ENCODE measurements around the gene KLC1.

Gene KLC1

DNA sequence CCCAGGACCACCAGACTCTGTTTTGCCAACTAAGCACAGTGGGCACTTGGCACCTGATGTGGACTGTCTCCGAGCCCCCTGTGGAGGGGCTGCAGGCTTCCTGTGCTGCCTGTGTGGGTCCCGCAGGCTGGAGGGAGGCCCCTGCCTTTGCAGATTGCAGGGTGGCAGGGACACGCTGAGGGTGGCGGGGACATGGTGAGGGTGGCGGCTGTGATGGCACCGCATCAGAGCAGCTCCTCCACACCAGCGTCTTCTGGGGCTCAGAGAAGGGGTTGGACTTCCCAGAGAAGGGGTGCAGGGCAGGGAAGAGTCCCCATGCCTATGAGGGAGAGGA lies 94.7 kb downstream of the KLC1 start:
- TF ChIP-seq, protein P1, sequence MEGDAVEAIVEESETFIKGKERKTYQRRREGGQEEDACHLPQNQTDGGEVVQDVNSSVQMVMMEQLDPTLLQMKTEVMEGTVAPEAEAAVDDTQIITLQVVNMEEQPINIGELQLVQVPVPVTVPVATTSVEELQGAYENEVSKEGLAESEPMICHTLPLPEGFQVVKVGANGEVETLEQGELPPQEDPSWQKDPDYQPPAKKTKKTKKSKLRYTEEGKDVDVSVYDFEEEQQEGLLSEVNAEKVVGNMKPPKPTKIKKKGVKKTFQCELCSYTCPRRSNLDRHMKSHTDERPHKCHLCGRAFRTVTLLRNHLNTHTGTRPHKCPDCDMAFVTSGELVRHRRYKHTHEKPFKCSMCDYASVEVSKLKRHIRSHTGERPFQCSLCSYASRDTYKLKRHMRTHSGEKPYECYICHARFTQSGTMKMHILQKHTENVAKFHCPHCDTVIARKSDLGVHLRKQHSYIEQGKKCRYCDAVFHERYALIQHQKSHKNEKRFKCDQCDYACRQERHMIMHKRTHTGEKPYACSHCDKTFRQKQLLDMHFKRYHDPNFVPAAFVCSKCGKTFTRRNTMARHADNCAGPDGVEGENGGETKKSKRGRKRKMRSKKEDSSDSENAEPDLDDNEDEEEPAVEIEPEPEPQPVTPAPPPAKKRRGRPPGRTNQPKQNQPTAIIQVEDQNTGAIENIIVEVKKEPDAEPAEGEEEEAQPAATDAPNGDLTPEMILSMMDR (conservative IDR thresholded peaks at IDR 0.05; ENCODE audit: low read depth, low read length): no peak
- DNase-seq (ENCODE audit: low read depth): no peak
- H3K4me3 ChIP-seq (ENCODE audit: low read length): no peak overlapping the region

DNA sequence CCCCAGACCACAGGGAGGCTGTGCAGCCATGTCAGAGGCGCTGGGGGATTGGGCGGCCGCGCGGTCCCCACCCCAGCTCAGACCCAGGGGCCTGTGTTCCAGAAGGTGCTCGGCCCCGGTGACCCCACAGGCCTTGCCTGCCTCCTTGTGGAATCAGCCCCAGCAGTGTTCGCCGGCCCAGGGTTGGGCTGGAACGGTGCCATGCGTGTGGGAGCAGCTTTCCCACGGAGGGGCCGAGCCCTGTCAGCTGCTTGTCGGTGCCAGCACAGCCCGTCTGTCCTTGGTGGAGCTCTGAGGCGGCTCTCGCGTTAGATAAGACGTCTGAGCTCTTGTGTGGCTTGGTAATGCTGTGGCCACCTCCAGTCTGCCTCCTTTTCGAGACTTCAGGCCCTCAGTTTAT lies 95.1 kb downstream of the KLC1 start:
- TF ChIP-seq, protein P1 (conservative IDR thresholded peaks at IDR 0.05; ENCODE audit: low read depth, low read length): peak; percentile 28
- DNase-seq (ENCODE audit: low read depth): peak; percentile 83
- no peak overlapping the region for H3K4me3 ChIP-seq (ENCODE audit: low read length)

DNA sequence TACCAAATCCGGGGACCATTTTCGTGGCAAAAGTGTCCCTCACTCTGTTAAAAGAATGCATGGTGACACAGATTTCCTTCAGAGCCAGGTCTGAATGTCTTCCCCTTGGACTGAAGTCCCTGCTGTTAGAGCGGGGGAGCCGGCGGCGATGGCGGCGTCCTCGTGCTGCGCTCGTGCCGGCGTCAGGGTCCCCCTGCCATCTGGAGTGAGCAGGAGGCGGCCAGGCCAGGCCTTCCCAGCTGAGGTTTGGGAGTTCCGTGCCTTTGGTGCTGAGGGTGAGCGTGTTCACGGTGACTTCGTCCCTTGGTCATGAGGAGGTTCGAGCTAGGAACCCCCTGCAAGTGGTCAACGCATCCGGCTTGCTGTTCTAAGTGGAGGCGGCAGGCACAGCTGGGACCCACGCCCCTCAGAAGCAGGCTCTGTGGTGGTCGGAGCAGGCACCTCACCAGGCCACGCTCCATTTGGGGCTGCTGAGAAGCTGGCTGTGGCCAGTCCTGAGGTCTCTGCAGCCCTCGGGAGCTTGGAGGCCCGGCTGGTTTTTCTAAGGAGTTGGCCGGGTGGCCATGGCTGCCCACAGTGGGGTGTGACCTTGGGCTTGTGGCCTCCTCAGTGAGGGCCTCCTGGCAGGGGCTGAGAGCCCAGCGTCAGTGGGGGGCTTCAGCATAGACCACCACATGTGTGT lies 96.1 kb downstream of the KLC1 start:
- no peak for DNase-seq (ENCODE audit: low read depth)
- TF ChIP-seq, protein P1 (conservative IDR thresholded peaks at IDR 0.05; ENCODE audit: low read depth, low read length): no peak
- no peak overlapping the region for H3K4me3 ChIP-seq (ENCODE audit: low read length)

GRCh38 chr14:103725739-103726395 lies 96.9 kb downstream of the KLC1 start:
- H3K4me3 ChIP-seq (ENCODE audit: low read length): no peak overlapping the region
- TF ChIP-seq, protein P1 (conservative IDR thresholded peaks at IDR 0.05; ENCODE audit: low read depth, low read length): no peak
- DNase-seq (ENCODE audit: low read depth): no peak

GRCh38 chr14:103726474-103726873 lies 97.5 kb downstream of the KLC1 start:
- TF ChIP-seq, protein P1 (conservative IDR thresholded peaks at IDR 0.05; ENCODE audit: low read depth, low read length): no peak
- DNase-seq (ENCODE audit: low read depth): no peak
- no peak overlapping the region for H3K4me3 ChIP-seq (ENCODE audit: low read length)

- H3K4me3 ChIP-seq (ENCODE audit: low read length): no peak overlapping the region
- TF ChIP-seq, protein P1 (conservative IDR thresholded peaks at IDR 0.05; ENCODE audit: low read depth, low read length): peak; percentile 45
- no peak for DNase-seq (ENCODE audit: low read depth)
Measured at GRCh38 chr14:103727313-103727980, 98.4 kb downstream of the KLC1 start.
